H9 (cell line): ENCODE results near the gene TMEM151A. TPM values are rescaled to one million over a fixed set of nuclear protein-coding genes. Genes with fewer than 3 reads are reported as not detected.

ENCODE experiments used
- DNase-seq: peaks from one replicate; pipeline ENCODE4 v3.0.0-alpha.2; 2017
- H2AFZ ChIP-seq: one replicate; pipeline ENCODE4 v1.6.1; 2013; ENCODE audit warnings: mild to moderate bottlenecking, low read length, control low read depth, moderate library complexity
- H2AK5ac ChIP-seq: 2 replicates; pipeline ENCODE4 v1.6.1; 2013; ENCODE audit warnings: low read length, control low read depth, mixed read lengths; ENCODE audit not compliant: insufficient read length
- H2BK120ac ChIP-seq: one replicate; pipeline ENCODE4 v1.6.1; 2013; ENCODE audit warnings: low read depth, mild to moderate bottlenecking, low read length, control low read depth, inconsistent platforms; ENCODE audit not compliant: poor library complexity, severe bottlenecking
- H2BK12ac ChIP-seq: 2 replicates; pipeline ENCODE4 v1.6.1; 2013; ENCODE audit warnings: low read length, control low read depth, mixed read lengths, low read depth; ENCODE audit not compliant: insufficient read length
- H2BK15ac ChIP-seq: 2 replicates; pipeline ENCODE4 v1.6.1; 2013; ENCODE audit warnings: low read depth, low read length, control low read depth
- H2BK20ac ChIP-seq: one replicate; pipeline ENCODE4 v1.6.1; 2013; ENCODE audit warnings: low read depth, mild to moderate bottlenecking, low read length, control low read depth, inconsistent platforms; ENCODE audit not compliant: poor library complexity, severe bottlenecking
- H2BK5ac ChIP-seq: 2 replicates; pipeline ENCODE4 v1.6.1; 2013; ENCODE audit warnings: low read length, control low read depth, mixed read lengths; ENCODE audit not compliant: insufficient read length
- H3K14ac ChIP-seq: 2 replicates; pipeline ENCODE4 v1.6.1; 2013; ENCODE audit warnings: low read length, control low read depth; ENCODE audit not compliant: insufficient read depth
- H3K18ac ChIP-seq: 2 replicates; pipeline ENCODE4 v1.6.1; 2013; ENCODE audit warnings: low read depth, mild to moderate bottlenecking, mixed read lengths, low read length, control low read depth; ENCODE audit not compliant: insufficient read length
- H3K23ac ChIP-seq: 2 replicates; pipeline ENCODE4 v1.6.1; 2013; ENCODE audit warnings: low read length, control low read depth, mixed read lengths, low read depth; ENCODE audit not compliant: insufficient read length
- H3K23me2 ChIP-seq: 2 replicates; pipeline ENCODE4 v1.6.1; 2013; ENCODE audit warnings: low read depth, mild to moderate bottlenecking, mixed read lengths, low read length, control low read depth; ENCODE audit not compliant: insufficient read length, poor library complexity, severe bottlenecking
- H3K27ac ChIP-seq: 2 replicates; pipeline ENCODE4 v1.5.1; 2013; ENCODE audit warnings: low read length, control low read depth, mixed read lengths, low read depth; ENCODE audit not compliant: insufficient read length
- H3K27me3 ChIP-seq: 2 replicates; pipeline ENCODE4 v1.6.1; 2013; ENCODE audit warnings: low read length, control low read depth, inconsistent platforms; ENCODE audit not compliant: insufficient read depth
- H3K4ac ChIP-seq: 2 replicates; pipeline ENCODE4 v1.6.1; 2013; ENCODE audit warnings: low read depth, mild to moderate bottlenecking, control low read depth, inconsistent platforms, low read length, moderate library complexity
- H3K4me1 ChIP-seq: 2 replicates; pipeline ENCODE4 v1.6.1; 2013; ENCODE audit warnings: low read length, control low read depth, inconsistent platforms; ENCODE audit not compliant: insufficient read depth
- H3K4me2 ChIP-seq: 2 replicates; pipeline ENCODE4 v1.6.1; 2013; ENCODE audit warnings: low read length, control low read depth, mixed read lengths; ENCODE audit not compliant: insufficient read length, insufficient read depth
- H3K56ac ChIP-seq: 2 replicates; pipeline ENCODE4 v1.6.1; 2013; ENCODE audit warnings: low read depth, mild to moderate bottlenecking, mixed read lengths, low read length, control low read depth; ENCODE audit not compliant: insufficient read length
- H3K79me1 ChIP-seq: 2 replicates; pipeline ENCODE4 v1.6.1; 2013; ENCODE audit warnings: low read depth, mild to moderate bottlenecking, moderate library complexity, low read length, control low read depth, inconsistent platforms; ENCODE audit not compliant: insufficient read depth, poor library complexity, severe bottlenecking
- H3K79me2 ChIP-seq: 2 replicates; pipeline ENCODE4 v1.6.1; 2013; ENCODE audit warnings: low read length, control low read depth, inconsistent platforms; ENCODE audit not compliant: insufficient read depth
- H3K9ac ChIP-seq: 2 replicates; pipeline ENCODE4 v1.6.1; 2013; ENCODE audit warnings: low read length, control low read depth, mixed read lengths; ENCODE audit not compliant: insufficient read length; ENCODE audit errors: extremely low read depth
- H3K9me3 ChIP-seq: one replicate; pipeline ENCODE4 v1.6.1; 2013; ENCODE audit warnings: low read depth, low read length, inconsistent platforms; ENCODE audit not compliant: control insufficient read depth
- H3T11ph ChIP-seq: one replicate; pipeline ENCODE4 v1.6.1; 2013; ENCODE audit warnings: mild to moderate bottlenecking, low read length, control low read depth, inconsistent platforms
- H4K20me1 ChIP-seq: one replicate; pipeline ENCODE4 v1.6.1; 2013; ENCODE audit not compliant: control insufficient read depth, insufficient read length, insufficient read depth
- H4K5ac ChIP-seq: 2 replicates; pipeline ENCODE4 v1.6.1; 2013; ENCODE audit warnings: low read depth, mild to moderate bottlenecking, mixed read lengths, low read length, control low read depth; ENCODE audit not compliant: insufficient read length
- H4K8ac ChIP-seq: replicated peaks from 2 replicates; pipeline ENCODE4 v1.6.1; 2013; ENCODE audit warnings: low read length, control low read depth, mixed read lengths, low read depth; ENCODE audit not compliant: insufficient read length
- H4K91ac ChIP-seq: 2 replicates; pipeline ENCODE4 v1.6.1; 2013; ENCODE audit warnings: low read depth, mild to moderate bottlenecking, moderate library complexity, mixed read lengths, low read length, control low read depth; ENCODE audit not compliant: insufficient read length
- H3K27ac Mint-ChIP-seq, 3 experiments: 2 replicates in 2 of 3; 3 replicates in 1 of 3; pipeline ENCODE4 v1.8.0; 2020 to 2021; ENCODE audit warnings: mixed read lengths in 3 of 3, mild to moderate bottlenecking in 1 of 3, moderate library complexity in 1 of 3
- H3K27me3 Mint-ChIP-seq: 2 replicates; pipeline ENCODE4 v1.8.0; 2021; ENCODE audit warnings: low read depth, mild to moderate bottlenecking, moderate library complexity, mixed read lengths
- H3K36me3 Mint-ChIP-seq, 3 experiments: 2 replicates in 2 of 3; 3 replicates in 1 of 3; pipeline ENCODE4 v1.8.0; 2020 to 2021; ENCODE audit warnings: low read depth in 3 of 3, mixed read lengths in 3 of 3; ENCODE audit not compliant: insufficient read depth in 1 of 3
- H3K4me1 Mint-ChIP-seq, 2 experiments: 2 replicates each; pipeline ENCODE4 v1.8.0; 2020; ENCODE audit warnings: mixed read lengths in 2 of 2
- H3K4me3 Mint-ChIP-seq, 2 experiments: 2 replicates in 1 of 2; 3 replicates in 1 of 2; pipeline ENCODE4 v1.8.0; 2020 to 2021; ENCODE audit warnings: mild to moderate bottlenecking in 2 of 2, mixed read lengths in 2 of 2, moderate library complexity in 1 of 2
- H3K9me3 Mint-ChIP-seq, 2 experiments: 2 replicates in 1 of 2; 3 replicates in 1 of 2; pipeline ENCODE4 v1.8.0; 2020; ENCODE audit warnings: mild to moderate bottlenecking in 2 of 2, mixed read lengths in 2 of 2, moderate library complexity in 1 of 2
- CTCF ChIP-seq: fragments of 200-600 bp; sonication (generic); conservative IDR thresholded peaks from 3 replicates; pipeline ENCODE4 v1.8.0; 2021; ENCODE audit warnings: antibody characterized with exemption, mild to moderate bottlenecking
- WGBS: extraction: QIAGEN DNeasy Blood & Tissue Kit; methylation state at CpG from one replicate; pipeline ENCODE4 v1.1.7; 2013; ENCODE audit warnings: missing lambda C conversion rate, low lambda C conversion rate, mixed read lengths; ENCODE audit not compliant: insufficient read length; ENCODE audit errors: extremely low coverage; 5-methylcytosine and 5-hydroxymethylcytosine counted together
- total RNA-seq: library from RNA; stranded (reverse); gene quantifications from 2 replicates; pipeline ENCODE4 v1.2.1, GENCODE V29; 2021

TMEM151A gene
- total RNA-seq, 1 experiment from 2014 or later, result 1.2 TPM

- no peak overlapping the region for H4K5ac ChIP-seq
- no peak overlapping the region for H3K14ac ChIP-seq
- no peak overlapping the region for H2BK120ac ChIP-seq
- H2BK15ac ChIP-seq, result no peak overlapping the region
- H2BK20ac ChIP-seq, result no peak overlapping the region
- Mint-ChIP-seq H3K27me3 (peaks cover 23% of the 10 kb centered on the region), H3K9me3 (no peaks in the 10 kb centered on the region), H3K4me3 (peak overlapping the region in 1 of 2 experiments; percentile 44; a peak in 2 of 5 replicates), H3K27ac (no peak overlapping the region), H3K4me1 (peaks cover 26 to 29% of the 10 kb centered on the region in 2 experiments), H3K36me3 (peaks cover 0 to 15% (median 9%) of the 10 kb centered on the region in 3 experiments; a peak in 5 of 7 replicates)
- no peak overlapping the region for H3K9ac ChIP-seq
- H4K20me1 ChIP-seq, result no peaks in the 10 kb centered on the region
- H3K79me2 ChIP-seq, result no peaks in the 10 kb centered on the region
- no peak overlapping the region for H3K27ac ChIP-seq
- H3K4ac ChIP-seq, result no peak overlapping the region
- no peaks in the 10 kb centered on the region for H3K23me2 ChIP-seq
- no peak overlapping the region for H3K4me2 ChIP-seq
- no peak overlapping the region for H2BK5ac ChIP-seq
- no peak overlapping the region for H4K8ac ChIP-seq
- no peak for TF ChIP-seq CTCF
- H3K79me1 ChIP-seq, result no peaks in the 10 kb centered on the region
- no peak overlapping the region for H3K56ac ChIP-seq
- H3T11ph ChIP-seq, result no peak overlapping the region
- WGBS, result no CpG with 5 or more reads among the region's 6 CpGs
- H3K27me3 ChIP-seq, result no peaks in the 10 kb centered on the region
- no peak overlapping the region for H2BK12ac ChIP-seq
- no peak overlapping the region for H3K23ac ChIP-seq
- no peak overlapping the region for H2AFZ ChIP-seq
- no peak overlapping the region for H4K91ac ChIP-seq
- H3K18ac ChIP-seq, result no peak overlapping the region
- no peak overlapping the region for H2AK5ac ChIP-seq
- H3K4me1 ChIP-seq, result no peaks in the 10 kb centered on the region
- DNase-seq, result no peak
- no peaks in the 10 kb centered on the region for H3K9me3 ChIP-seq
Measured at GRCh38 chr11:66281001-66281400, 10.7 kb upstream of the TMEM151A start.
